ENCODE results near the gene CTXN1.
A peak's percentile ranks its signal among the peaks of the same experiment; 100 is the strongest.
"Not testable (repeated sequence)": the region's sequence is repeated elsewhere in the genome, so short reads cannot be mapped to it uniquely, and the experiment has no call there.

Gene CTXN1

GRCh38 chr19:7933411-7933810 lies 7.5 kb upstream of the CTXN1 start:
- no peak overlapping the region for H3K4me3 ChIP-seq (ENCODE audit: low read depth, low read length)
- peak; percentile 14; the same call in 1 of the 2 replicates for TF ChIP-seq CTCF (IDR thresholded peaks at IDR 0.05; ENCODE audit: low read depth, low read length)

- TF ChIP-seq CTCF (IDR thresholded peaks at IDR 0.05; ENCODE audit: low read depth, low read length) = no peak
Measured at GRCh38 chr19:7932930-7933300, 7.0 kb upstream of the CTXN1 start.

DNA sequence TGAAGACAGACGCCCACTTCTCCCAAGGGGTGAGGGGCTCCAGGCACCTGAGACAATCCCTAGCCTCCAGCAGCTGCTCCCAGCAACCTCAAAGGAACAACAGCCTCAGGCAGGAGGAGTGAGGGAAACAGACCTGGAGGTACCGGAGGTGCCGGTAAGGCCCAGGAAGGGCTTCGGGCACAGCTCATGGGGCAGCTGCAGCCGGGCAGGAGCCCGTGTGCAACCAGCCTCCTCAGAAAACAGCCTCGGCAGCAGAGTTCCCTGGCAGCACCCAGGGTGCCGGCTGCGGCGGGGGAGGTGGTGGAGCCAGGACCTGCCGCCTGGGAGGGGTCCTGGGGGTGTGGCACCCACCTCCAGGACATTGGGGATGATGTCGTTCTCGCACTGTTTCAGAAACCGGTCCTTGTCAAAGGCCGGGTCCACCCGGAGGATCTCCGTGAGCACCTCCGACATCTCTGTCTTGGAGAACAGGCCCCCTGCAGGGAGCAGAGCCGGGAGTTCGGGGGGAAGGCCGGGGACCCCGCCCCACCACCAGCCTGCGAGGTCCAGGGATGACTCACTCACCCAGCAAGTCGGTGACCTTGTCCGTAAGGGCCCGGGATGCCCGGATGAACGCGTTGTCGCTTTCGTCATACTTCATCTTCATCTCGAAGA lies 6.5 kb upstream of the CTXN1 start:
- H3K4me3 ChIP-seq (ENCODE audit: low read depth, low read length) = no peak overlapping the region
- no peak for TF ChIP-seq CTCF (IDR thresholded peaks at IDR 0.05; ENCODE audit: low read depth, low read length)

More at GRCh38 chr19:7932930-7933300, 7.0 kb upstream of the CTXN1 start:
- H3K4me3 ChIP-seq (ENCODE audit: low read depth, low read length) = no peak overlapping the region

DNA sequence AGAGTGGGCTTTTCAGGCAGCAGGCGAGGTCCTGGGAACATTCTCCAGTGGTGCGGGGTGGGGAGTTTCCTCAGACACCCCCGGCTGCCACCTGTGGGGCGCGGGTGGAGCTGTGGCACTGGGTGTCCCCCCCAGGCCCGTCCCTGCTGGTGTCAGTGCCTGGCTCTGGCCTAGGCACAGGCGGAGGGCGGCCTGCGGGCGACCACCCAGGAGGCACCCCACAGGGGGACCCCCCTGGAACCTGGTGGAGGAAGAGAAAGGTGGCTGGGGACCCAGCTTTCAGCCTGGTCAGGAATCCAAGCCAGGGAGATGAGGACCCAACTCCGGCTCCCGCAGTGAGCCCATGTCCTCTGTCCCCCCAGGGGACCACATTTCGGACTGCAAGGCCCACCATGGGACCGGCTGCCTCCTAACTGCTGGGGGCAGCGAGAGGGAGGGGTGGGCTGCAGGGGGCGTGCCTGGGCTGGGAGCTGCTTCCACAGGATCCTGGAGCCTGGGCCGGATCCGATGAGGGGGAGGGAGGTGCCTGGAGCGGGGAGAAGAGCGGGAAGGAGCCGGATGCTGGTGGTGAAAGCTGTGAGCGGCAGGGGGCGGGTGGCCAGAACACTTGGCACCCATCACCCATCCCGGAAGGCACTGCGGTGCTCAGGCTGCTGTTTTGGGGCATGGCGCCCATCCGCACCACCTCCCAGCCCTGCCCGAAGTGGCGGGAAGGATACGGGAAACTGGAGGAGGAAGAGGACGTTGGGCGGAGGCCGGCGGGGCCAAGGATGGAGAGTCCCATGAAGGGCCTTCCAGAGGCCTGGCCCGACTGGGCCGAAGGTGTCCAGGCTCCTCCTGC lies 5.5 kb upstream of the CTXN1 start:
- TF ChIP-seq CTCF (IDR thresholded peaks at IDR 0.05; ENCODE audit: low read depth, low read length) = no peak
- no peak overlapping the region for H3K4me3 ChIP-seq (ENCODE audit: low read depth, low read length)

GRCh38 chr19:7930765-7931164 lies 4.8 kb upstream of the CTXN1 start:
- TF ChIP-seq CTCF (IDR thresholded peaks at IDR 0.05; ENCODE audit: low read depth, low read length) = no peak
- no peak overlapping the region for H3K4me3 ChIP-seq (ENCODE audit: low read depth, low read length)

GRCh38 chr19:7930030-7930429 lies 4.1 kb upstream of the CTXN1 start:
- not testable (repeated sequence) for H3K4me3 ChIP-seq (ENCODE audit: low read depth, low read length)

DNA sequence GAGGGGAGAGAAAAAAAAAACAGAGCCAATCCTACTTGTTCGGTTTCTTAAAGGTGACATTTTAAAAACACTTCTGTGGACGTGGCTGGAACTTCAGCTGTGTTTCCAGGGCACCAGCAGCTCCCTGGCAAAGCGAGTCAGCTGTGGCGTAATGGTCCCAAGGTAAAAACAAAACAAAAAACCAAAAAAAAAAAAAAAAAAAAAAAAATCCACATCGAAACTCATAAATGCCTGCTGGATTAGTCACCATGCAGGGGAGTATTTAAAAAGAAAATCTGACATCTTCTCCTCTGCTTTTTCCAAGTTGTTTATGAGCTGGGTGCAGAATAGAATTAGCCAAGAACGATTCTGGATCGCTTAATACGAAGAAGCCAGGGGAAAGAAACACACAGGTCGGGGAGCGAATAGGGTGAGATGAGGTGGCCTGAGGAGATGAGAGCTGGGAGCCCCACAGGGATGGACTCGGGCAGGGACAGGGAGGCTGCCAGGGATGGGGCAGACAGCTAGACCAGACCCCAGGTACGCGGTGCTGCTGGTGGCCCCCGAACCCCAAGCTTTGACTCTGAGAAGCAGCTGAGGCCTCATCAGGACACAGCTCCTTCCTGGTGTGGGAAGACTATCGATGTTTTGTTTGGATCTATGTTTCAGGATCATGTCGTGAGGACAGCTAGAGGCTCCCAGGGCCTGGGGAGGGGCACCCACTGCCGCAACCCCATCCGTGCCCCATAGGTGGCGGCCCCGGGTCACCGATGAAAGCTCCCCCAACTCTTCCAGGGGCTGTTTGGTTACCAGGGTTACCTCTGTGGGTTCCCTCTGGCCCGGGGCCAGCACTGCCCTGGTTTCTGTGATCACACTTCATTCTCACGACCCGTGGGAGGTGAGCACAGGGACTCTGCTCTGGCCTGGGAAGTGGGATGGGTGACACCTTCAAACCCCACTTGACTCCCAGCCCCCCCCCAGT lies 3.1 kb upstream of the CTXN1 start:
- H3K4me3 ChIP-seq (ENCODE audit: low read depth, low read length) = no peak overlapping the region
- TF ChIP-seq CTCF (IDR thresholded peaks at IDR 0.05; ENCODE audit: low read depth, low read length) = peak; percentile 43

Measured in WI38 (cell line).